ENCODE results near the gene LHFPL2. TPM values are rescaled to one million over a fixed set of nuclear protein-coding genes. Genes with fewer than 3 reads are reported as not detected.

The LHFPL2 gene
- total and polyA plus RNA-seq, 2 of the 4 experiments (the other 2 are of a cell fraction) = 6.5 to 11.3 TPM

DNA sequence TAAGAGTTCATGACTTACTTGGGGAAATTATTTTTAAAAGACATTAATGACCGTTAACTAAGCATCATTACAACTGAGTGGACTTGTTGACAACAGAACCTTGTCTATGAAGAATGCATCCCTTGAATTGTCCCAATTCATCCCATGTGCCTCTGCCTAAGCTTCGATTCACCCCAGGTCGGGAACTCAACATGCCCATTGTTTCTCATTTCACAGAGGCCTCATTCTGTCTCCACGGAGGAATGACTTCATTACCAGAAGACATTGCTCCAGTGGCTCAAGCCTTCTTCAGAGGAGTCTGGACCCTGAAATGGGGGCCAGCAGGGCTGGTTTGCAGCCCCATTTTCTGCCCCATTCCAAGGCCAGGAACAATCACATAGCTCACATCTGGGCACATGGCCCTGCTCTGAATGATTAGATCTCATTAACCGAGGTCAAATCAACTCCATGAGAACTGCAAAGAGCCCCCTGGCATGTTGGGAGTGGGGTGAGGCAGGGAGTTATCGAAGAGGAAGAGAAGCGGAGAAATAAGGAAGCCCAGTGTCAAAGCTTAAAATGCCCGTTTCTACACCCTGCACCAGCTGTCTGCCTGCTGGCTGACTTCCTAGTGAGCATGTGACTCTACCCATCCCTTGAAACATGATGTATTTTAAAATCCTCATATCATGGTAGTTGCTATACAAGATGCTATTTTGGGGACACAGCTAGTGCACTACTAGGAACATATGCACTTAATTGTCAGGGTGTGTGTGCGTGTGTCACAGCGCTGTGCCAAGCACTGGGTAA, 137.3 kb downstream of the LHFPL2 start:
- POLR2A ChIA-PET (ENCODE audit: unreplicated experiment) = no interaction called here
- peaks cover 6% of the 10 kb centered on the region; the same call in 1 of the 2 replicates for H3K36me3 ChIP-seq (ENCODE audit: control insufficient read depth, insufficient read depth, low read length)

More for the DNA sequence above, 137.3 kb downstream of the LHFPL2 start:
- Histone ChIP-seq H2BK120ac (ENCODE audit: low read depth, low read length) (no peak overlapping the region), H3K4me2 (ENCODE audit: low read depth, low read length) (no peak overlapping the region), H2AFZ (replicated peaks; ENCODE audit: low read length, poor library complexity) (no peak overlapping the region), H4K20me1 (ENCODE audit: insufficient read depth, low read length) (peaks cover 17% of the 10 kb centered on the region; the same call in 1 of the 2 replicates), H3K9me1 (ENCODE audit: insufficient read depth, low read length) (peaks cover 16% of the 10 kb centered on the region; the same call in 1 of the 2 replicates), H3K4me1 (ENCODE audit: control insufficient read depth, insufficient read depth, low read length) (peaks cover 36% of the 10 kb centered on the region), H2AK5ac (ENCODE audit: low read depth, low read length) (peak overlapping the region; percentile 68; the same call in 1 of the 2 replicates), H3K9ac (ENCODE audit: low read depth, low read length) (no peak overlapping the region), H2BK5ac (ENCODE audit: low read depth, low read length, poor library complexity, severe bottlenecking) (no peak overlapping the region), H3K27ac (ENCODE audit: insufficient read depth, low read length) (no peak overlapping the region), H4K5ac (ENCODE audit: low read depth, low read length) (no peak overlapping the region), H3K27me3 (ENCODE audit: control insufficient read depth, insufficient read depth, low read length) (no peaks in the 10 kb centered on the region), H3K14ac (replicated peaks; ENCODE audit: low read depth, low read length) (no peak overlapping the region), H4K91ac (ENCODE audit: insufficient read depth, low read depth, low read length) (no peak overlapping the region), H3K56ac (ENCODE audit: extremely low read depth, insufficient read depth, low read length) (no peak overlapping the region), H4K8ac (ENCODE audit: low read depth in 2 of 2, low read length in 2 of 2) (no peak overlapping the region), H3K18ac (ENCODE audit: low read depth, low read length) (no peak overlapping the region), H3K4me3 (ENCODE audit: insufficient read depth, low read depth, low read length) (no peak overlapping the region), H3K9me3 (ENCODE audit: control insufficient read depth, insufficient read depth, low read length) (no peaks in the 10 kb centered on the region), H2BK20ac (ENCODE audit: low read depth, low read length) (no peak overlapping the region), H2BK15ac (ENCODE audit: low read depth, low read length) (no peak overlapping the region), H3K23ac (ENCODE audit: low read depth, low read length) (peak overlapping the region; percentile 59; the same call in 1 of the 2 replicates), H3K79me1 (ENCODE audit: low read depth in 1 of 2, low read length in 2 of 2) (peaks cover 23 to 54% of the 10 kb centered on the region in 2 experiments), H3K4ac (ENCODE audit: low read depth, low read length) (0 out of 2 replicates have a peak overlapping the region, but pooled peaks have one; percentile 14), H2AK9ac (replicated peaks; ENCODE audit: low read depth, low read length, poor library complexity) (no peak overlapping the region)
- no peak for DNase-seq
- intact Hi-C loops (cut with micrococcal nuclease) (no loop called here), in situ Hi-C loops (cut with MboI; ENCODE audit: low sequenced_read_pairs) (no loop called here), dilution Hi-C loops (cut with HindIII; ENCODE audit: low sequenced_read_pairs, unreplicated experiment) (no loop called here)
- BruUV-seq (replicated peaks) = no TSS peak
- CTCF ChIA-PET = interaction anchor here (0.5 to 0.6 kb wide), 2 partner anchors 22 to 81 kb away, joined by 3 read pairs; no protein-coding TSS in a partner anchor
- ATAC-seq (ENCODE audit: low read depth) = no peak
- 96% methylated on average over 3 of the region's 10 CpGs; no CpG with 5 or more reads in 1 of the 2 experiments for WGBS, 2 experiments (ENCODE audit: extremely low coverage in 2 of 2, insufficient read length in 1 of 2)
- no peak for TF ChIP-seq RCOR1 (IDR thresholded peaks at IDR 0.05; ENCODE audit: insufficient replicate concordance, low read length)
- no peak for TF ChIP-seq NFE2L2 (IDR thresholded peaks at IDR 0.05; ENCODE audit: low read depth, low read length)
- TF ChIP-seq MXI1 (IDR thresholded peaks at IDR 0.05; ENCODE audit: borderline replicate concordance, low read depth, low read length) = no peak
- TF ChIP-seq ELK1 (IDR thresholded peaks at IDR 0.05; ENCODE audit: borderline replicate concordance, low read depth, low read length) = no peak
- TF ChIP-seq BHLHE40 (IDR thresholded peaks at IDR 0.05; ENCODE audit: low read depth, low read length) = no peak
- no peak for TF ChIP-seq MAZ (IDR thresholded peaks at IDR 0.05; ENCODE audit: borderline replicate concordance, low read depth, low read length)
- TF ChIP-seq MAFK (IDR thresholded peaks at IDR 0.05; ENCODE audit: low read depth, low read length) = no peak
- no peak for TF ChIP-seq CHD1 (IDR thresholded peaks at IDR 0.05; ENCODE audit: low read depth, low read length)
- no peak for TF ChIP-seq RAD21 (IDR thresholded peaks at IDR 0.05; ENCODE audit: low read length)
- TF ChIP-seq POLR2A (IDR thresholded peaks at IDR 0.05; ENCODE audit: low read depth, low read length) = no peak
- TF ChIP-seq FOS (IDR thresholded peaks at IDR 0.05; ENCODE audit: low read depth, low read length) = no peak
- TF ChIP-seq SMC3 (IDR thresholded peaks at IDR 0.05; ENCODE audit: low read depth, low read length) = no peak
- TF ChIP-seq RFX5 (IDR thresholded peaks at IDR 0.05; ENCODE audit: low read depth, low read length) = no peak
- TF ChIP-seq CEBPB (IDR thresholded peaks at IDR 0.05; ENCODE audit: low read depth, low read length) = no peak

All from IMR-90 (cell line).